WI38 (cell line): Measurements from ENCODE around the gene UBE2F.

ENCODE experiments used
- H3K4me3 ChIP-seq: 2 replicates; pipeline ENCODE4 v1.5.1; 2011; ENCODE audit warnings: low read depth, mild to moderate bottlenecking, control low read depth, low read length
- CTCF ChIP-seq: IDR thresholded peaks from 2 replicates; pipeline ENCODE4 v1.5.1; 2012; ENCODE audit warnings: low read depth, mild to moderate bottlenecking, control low read depth, low read length

Gene UBE2F

GRCh38 chr2:237997521-237997920, 30.7 kb downstream of the UBE2F start:
- TF ChIP-seq CTCF: no peak
- no peak overlapping the region for H3K4me3 ChIP-seq

DNA sequence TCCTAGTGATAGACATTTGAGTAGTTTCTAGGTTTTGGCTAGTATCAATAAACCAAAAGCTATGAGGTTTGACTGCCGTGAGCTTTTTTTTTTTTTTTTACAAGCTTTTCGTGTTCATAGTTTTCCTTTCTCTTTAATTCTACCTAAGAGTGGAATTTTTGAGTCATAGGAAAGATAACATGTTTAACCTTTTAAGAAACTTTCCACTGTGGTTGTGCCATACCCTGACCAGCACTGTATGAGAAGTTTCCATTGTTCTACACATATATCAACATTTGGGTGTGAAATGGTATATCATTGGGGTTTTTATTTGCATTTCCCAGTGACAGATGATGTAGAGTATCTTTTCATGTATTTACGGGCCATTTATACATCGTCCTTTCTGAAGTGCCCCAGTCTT, 31.7 kb downstream of the UBE2F start:
- no peak for TF ChIP-seq CTCF
- no peak overlapping the region for H3K4me3 ChIP-seq

DNA sequence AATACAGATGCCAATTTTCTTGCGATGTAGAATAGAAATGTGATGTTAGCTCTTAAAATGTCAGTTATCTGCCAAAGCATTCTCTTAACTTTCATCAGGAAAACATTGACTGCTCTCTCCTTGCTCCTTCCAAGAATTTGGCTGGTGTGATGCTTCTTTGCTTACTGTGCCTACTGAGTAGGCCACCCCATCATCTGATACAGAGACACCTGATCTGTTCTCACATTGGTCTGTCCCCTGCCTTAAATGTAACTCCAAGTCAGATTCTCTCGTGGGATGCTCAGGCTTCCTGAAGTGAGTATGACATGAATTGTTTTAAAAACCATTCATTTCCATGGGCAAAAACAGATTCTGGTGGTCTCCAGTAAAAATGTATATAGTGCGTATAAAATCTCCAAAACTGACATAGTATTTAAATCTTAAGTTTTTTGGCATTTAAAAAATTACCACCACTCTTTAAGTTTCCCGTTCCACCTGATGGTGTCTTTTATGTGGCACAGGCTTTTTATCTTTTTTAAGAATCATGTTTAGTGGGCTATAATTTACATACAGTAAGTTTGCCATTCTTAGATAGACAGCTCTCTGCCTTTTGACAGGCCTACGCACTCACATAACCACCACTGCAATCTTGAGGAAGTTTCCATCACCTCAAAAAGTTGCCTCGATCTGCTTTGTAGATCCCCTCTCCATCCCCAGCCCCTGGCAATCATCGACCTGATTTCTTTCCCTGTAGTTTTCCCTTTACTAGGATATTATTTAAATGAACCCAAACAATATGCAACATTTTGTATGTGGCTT, 36.6 kb downstream of the UBE2F start:
- H3K4me3 ChIP-seq: no peak overlapping the region
- TF ChIP-seq CTCF: no peak

DNA sequence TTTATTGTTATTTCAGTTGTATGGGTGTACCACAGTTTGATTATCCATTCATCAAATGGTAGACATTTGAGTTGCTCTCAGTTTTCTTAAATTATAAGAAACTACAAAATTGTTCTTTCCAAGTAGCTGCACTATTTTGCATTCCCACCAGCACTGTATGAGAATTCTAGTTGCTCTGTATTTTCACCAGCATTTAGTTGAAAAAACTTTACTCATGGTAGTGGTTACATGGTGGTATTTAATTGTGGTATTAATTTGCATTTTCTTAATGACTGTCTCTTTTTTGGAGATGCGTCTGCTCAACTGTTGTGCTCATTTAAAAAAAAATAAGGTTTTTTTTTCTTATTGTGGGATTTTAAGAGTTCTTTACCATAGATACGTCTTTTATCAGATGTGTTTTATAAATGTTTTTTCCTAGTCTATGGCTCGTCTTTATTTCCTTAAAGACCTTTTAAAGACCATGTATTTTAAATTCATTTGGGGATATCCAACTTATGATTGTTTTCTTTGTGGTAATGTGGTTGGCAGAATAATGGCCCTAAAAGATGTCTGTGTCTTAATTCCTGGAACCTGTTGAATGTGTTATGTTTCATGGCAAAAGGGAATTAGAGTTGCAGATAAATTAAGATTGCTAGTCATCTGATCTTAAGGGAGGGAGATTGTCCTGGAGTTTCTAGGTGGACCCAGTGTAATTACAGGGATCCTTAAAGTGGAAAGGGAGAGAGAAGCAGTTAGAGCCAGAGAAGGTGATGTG, 37.4 kb downstream of the UBE2F start:
- H3K4me3 ChIP-seq: no peak overlapping the region
- TF ChIP-seq CTCF: no peak

DNA sequence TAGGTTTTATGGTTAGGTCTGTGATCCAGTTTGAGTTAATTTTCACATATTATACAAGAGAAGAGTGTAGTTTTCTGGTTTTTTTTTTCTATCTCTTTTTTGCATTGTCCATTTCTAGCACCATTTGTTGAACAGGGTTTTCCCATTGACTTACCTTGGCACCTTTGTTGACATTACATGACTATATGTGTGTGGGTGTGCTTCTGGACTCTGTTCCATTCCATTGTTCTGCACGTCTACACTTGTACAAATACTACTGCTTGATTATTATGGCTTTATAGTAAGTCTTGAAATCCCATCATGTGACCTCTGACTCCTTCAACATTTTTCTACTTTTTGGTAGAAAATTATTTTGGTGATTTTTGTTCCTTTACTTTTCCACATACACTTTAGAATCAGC, 38.7 kb downstream of the UBE2F start:
- TF ChIP-seq CTCF: no peak
- no peak overlapping the region for H3K4me3 ChIP-seq

DNA sequence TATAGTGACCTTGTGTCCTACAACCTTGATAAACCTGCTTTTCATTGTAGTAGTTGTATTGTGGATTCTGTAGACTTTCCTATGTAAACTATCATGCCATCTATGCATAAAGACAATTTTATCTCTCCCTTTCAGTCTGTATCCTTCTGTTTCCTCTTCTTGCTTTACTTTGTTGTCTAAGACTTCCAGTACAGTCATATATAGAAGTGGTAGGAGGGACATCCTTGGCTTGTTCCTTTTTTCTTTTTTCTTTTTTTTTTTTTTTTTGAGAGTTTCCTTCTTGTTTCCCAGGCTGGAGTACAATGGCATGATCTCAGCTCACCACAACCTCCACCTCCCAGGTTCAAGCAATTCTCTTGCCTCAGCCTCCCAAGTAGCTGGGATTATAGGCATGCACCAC, 39.7 kb downstream of the UBE2F start:
- TF ChIP-seq CTCF: no peak
- no peak overlapping the region for H3K4me3 ChIP-seq

DNA sequence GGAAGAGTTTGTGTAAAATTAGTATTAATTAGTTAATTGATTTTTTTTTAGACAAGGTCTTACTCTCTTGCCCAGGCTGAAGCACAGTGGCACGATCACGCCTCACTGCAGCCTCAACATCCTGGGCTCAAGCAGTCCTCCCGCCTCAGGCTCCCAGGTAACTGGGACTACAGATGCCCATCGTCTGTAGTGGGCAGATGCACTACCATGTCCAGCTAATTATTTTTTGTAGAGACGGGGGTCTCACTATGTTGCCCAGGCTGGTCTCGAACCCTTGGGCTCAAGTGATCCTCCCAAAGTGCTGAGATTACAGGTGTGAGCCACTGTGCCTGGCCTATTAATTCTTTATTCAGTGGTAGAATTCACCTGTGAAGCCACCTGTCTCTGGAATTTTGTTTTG, 41.1 kb downstream of the UBE2F start:
- no peak for TF ChIP-seq CTCF

More for the DNA sequence above, 41.1 kb downstream of the UBE2F start:
- H3K4me3 ChIP-seq: no peak overlapping the region
